ENCODE results near the gene RNF138.
"Not testable (repeated sequence)": the region's sequence is repeated elsewhere in the genome, so short reads cannot be mapped to it uniquely, and the experiment has no call there.

RNF138 gene

GRCh38 chr18:32173654-32174053, 82.0 kb downstream of the RNF138 start:
- no peak for DNase-seq (ENCODE audit: low spot score)
- no peak for FAIRE-seq

- DNase-seq (ENCODE audit: low spot score) = no peak
- no peak for FAIRE-seq
Measured at GRCh38 chr18:32174719-32175118, 83.0 kb downstream of the RNF138 start.

- DNase-seq (ENCODE audit: low spot score) = no peak
- no peak for FAIRE-seq
Measured at GRCh38 chr18:32175265-32175664, 83.6 kb downstream of the RNF138 start.

GRCh38 chr18:32176745-32177144, 85.1 kb downstream of the RNF138 start:
- FAIRE-seq; DNase-seq (ENCODE audit: low spot score): not testable (repeated sequence)

GRCh38 chr18:32177530-32177929, 85.9 kb downstream of the RNF138 start:
- DNase-seq (ENCODE audit: low spot score) (no peak), FAIRE-seq (no peak)
